ENCODE measurements around the gene KCNH4.

- TF ChIP-seq CTCF (IDR thresholded peaks at IDR 0.05) (no peak), POLR2A (IDR thresholded peaks at IDR 0.05) (no peak), EP300 (IDR thresholded peaks at IDR 0.05) (no peak)
These were observed 19.9 kb upstream of the KCNH4 start for GRCh38 chr17:42200706-42201457.

Measured in ovary (tissue), 3 donors.